Ishikawa (cell line): Measurements from ENCODE around the gene LAGE3.

ENCODE experiments used
- CEBPB ChIP-seq: IDR thresholded peaks from 2 replicates; pipeline ENCODE4 v1.6.1; 2012
- CREB1 ChIP-seq: IDR thresholded peaks from 2 replicates; pipeline ENCODE4 v1.6.1; 2012; ENCODE audit warnings: low read depth
- EGR1 ChIP-seq: IDR thresholded peaks from 2 replicates; pipeline ENCODE4 v1.6.1; 2012
- EP300 ChIP-seq: IDR thresholded peaks from 2 replicates; pipeline ENCODE4 v1.6.1; 2012; ENCODE audit warnings: borderline replicate concordance
- FOXM1 ChIP-seq: IDR thresholded peaks from 2 replicates; pipeline ENCODE4 v1.6.1; 2012; ENCODE audit warnings: low read depth, borderline replicate concordance
- NFIC ChIP-seq: IDR thresholded peaks from 2 replicates; pipeline ENCODE4 v1.6.1; 2012
- RAD21 ChIP-seq: IDR thresholded peaks from 2 replicates; pipeline ENCODE4 v1.6.1; 2012; ENCODE audit warnings: low read depth
- TAF1 ChIP-seq: IDR thresholded peaks from 2 replicates; pipeline ENCODE4 v1.6.1; 2012; ENCODE audit warnings: low read depth, mild to moderate bottlenecking
- TCF12 ChIP-seq: IDR thresholded peaks from 2 replicates; pipeline ENCODE4 v1.6.1; 2012; ENCODE audit warnings: low read depth
- TEAD4 ChIP-seq: IDR thresholded peaks from 2 replicates; pipeline ENCODE4 v1.6.1; 2012
- YY1 ChIP-seq: IDR thresholded peaks from 2 replicates; pipeline ENCODE4 v1.6.1; 2012; ENCODE audit warnings: low read depth
- ZBTB7A ChIP-seq: IDR thresholded peaks from 2 replicates; pipeline ENCODE4 v1.6.1; 2012; ENCODE audit warnings: low read depth
- TF ChIP-seq, protein P1 (sequence below): IDR thresholded peaks from 2 replicates; pipeline ENCODE4 v1.6.1; 2012
- TF ChIP-seq, protein P2 (sequence below): IDR thresholded peaks from 2 replicates; pipeline ENCODE4 v1.6.1; 2012
- TF ChIP-seq, protein P3 (sequence below): IDR thresholded peaks from 2 replicates; pipeline ENCODE4 v1.6.1; 2012; ENCODE audit warnings: low read depth, mild to moderate bottlenecking

Gene LAGE3

GRCh38 chrX:154502989-154503388 is 23.9 kb upstream of the LAGE3 start:
- no peak for TF ChIP-seq TAF1

DNA sequence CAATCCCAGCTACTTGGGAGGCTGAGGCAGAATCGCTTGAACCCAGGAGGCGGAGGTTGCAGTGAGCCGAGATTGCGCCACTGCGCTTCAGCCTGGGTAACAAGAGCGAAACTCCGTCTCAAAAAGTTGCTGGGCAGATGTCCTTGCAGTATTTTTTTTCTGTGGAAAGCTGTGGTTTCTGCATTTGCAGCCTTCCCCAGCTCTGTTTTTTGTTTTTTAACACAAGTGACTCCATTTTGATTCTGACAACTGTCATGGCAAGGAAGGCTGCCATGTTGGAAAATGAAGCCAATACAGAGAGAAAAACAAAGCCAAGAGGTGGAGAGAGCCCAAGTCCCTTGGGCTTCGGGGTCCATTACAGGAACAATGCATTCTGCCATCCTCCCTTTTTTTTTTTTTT is 23.0 kb upstream of the LAGE3 start:
- TF ChIP-seq TAF1 (no peak), ZBTB7A (no peak), TCF12 (no peak), CREB1 (no peak), EP300 (no peak), YY1 (no peak), NFIC (no peak), FOXM1 (no peak), RAD21 (no peak)
- TF ChIP-seq, protein P1, sequence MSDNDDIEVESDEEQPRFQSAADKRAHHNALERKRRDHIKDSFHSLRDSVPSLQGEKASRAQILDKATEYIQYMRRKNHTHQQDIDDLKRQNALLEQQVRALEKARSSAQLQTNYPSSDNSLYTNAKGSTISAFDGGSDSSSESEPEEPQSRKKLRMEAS = no peak

GRCh38 chrX:154495472-154495922 is 16.4 kb upstream of the LAGE3 start:
- TF ChIP-seq EP300 (no peak), TAF1 (no peak), CREB1 (no peak), RAD21 (no peak), ZBTB7A (no peak), CEBPB (no peak), TEAD4 (no peak), EGR1 (no peak), TCF12 (no peak)
- TF ChIP-seq, protein P2, sequence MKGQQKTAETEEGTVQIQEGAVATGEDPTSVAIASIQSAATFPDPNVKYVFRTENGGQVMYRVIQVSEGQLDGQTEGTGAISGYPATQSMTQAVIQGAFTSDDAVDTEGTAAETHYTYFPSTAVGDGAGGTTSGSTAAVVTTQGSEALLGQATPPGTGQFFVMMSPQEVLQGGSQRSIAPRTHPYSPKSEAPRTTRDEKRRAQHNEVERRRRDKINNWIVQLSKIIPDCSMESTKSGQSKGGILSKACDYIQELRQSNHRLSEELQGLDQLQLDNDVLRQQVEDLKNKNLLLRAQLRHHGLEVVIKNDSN = no peak

DNA sequence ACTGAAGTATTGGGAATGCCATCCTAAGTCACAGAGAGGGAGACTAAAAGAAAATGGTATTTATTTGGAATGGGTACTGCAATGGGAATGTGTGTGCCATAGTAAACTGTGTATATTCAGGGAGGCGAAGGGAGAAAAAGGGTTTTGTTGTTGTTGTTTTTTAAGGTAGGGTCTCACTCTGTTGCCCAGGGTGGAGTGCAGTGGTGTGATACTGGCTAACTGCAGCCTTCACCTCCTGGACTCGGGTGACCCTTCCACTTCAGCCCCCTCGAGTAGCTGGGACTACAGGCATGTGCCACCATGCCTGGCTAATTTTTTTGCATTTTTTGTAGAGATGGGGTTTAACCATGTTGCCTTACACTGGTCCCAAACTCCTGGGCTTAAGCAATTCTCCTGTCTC is 15.6 kb upstream of the LAGE3 start:
- TF ChIP-seq EGR1 (no peak), EP300 (no peak), RAD21 (no peak), CEBPB (no peak), FOXM1 (no peak), TAF1 (no peak), ZBTB7A (no peak), YY1 (no peak)
- TF ChIP-seq, protein P1 = no peak
- TF ChIP-seq, protein P2 = no peak

- TF ChIP-seq TEAD4 (no peak), TAF1 (peak; percentile 68; the same call in 1 of the 2 replicates), CREB1 (peak; percentile 64)
These were observed 11.5 kb upstream of the LAGE3 start, which contains the start of gene SLC10A3 for GRCh38 chrX:154490414-154491083. Gene SLC10A3 (minus strand): TSS chrX:154490629. CDS start chrX:154488940, 1,689 bp downstream.

GRCh38 chrX:154490021-154490413 is 10.9 kb upstream of the LAGE3 start:
- TF ChIP-seq EGR1 (no peak), CREB1 (no peak), YY1 (no peak), ZBTB7A (no peak), TAF1 (no peak), EP300 (no peak), TCF12 (no peak), NFIC (no peak), FOXM1 (no peak), CEBPB (no peak), TEAD4 (no peak), RAD21 (no peak)
- TF ChIP-seq, protein P1 = no peak
- TF ChIP-seq, protein P3, sequence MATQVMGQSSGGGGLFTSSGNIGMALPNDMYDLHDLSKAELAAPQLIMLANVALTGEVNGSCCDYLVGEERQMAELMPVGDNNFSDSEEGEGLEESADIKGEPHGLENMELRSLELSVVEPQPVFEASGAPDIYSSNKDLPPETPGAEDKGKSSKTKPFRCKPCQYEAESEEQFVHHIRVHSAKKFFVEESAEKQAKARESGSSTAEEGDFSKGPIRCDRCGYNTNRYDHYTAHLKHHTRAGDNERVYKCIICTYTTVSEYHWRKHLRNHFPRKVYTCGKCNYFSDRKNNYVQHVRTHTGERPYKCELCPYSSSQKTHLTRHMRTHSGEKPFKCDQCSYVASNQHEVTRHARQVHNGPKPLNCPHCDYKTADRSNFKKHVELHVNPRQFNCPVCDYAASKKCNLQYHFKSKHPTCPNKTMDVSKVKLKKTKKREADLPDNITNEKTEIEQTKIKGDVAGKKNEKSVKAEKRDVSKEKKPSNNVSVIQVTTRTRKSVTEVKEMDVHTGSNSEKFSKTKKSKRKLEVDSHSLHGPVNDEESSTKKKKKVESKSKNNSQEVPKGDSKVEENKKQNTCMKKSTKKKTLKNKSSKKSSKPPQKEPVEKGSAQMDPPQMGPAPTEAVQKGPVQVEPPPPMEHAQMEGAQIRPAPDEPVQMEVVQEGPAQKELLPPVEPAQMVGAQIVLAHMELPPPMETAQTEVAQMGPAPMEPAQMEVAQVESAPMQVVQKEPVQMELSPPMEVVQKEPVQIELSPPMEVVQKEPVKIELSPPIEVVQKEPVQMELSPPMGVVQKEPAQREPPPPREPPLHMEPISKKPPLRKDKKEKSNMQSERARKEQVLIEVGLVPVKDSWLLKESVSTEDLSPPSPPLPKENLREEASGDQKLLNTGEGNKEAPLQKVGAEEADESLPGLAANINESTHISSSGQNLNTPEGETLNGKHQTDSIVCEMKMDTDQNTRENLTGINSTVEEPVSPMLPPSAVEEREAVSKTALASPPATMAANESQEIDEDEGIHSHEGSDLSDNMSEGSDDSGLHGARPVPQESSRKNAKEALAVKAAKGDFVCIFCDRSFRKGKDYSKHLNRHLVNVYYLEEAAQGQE = no peak
- TF ChIP-seq, protein P2 = no peak

GRCh38 chrX:154489182-154489581 is 10.1 kb upstream of the LAGE3 start:
- TF ChIP-seq TAF1 (no peak), CEBPB (no peak), RAD21 (no peak), FOXM1 (no peak), TCF12 (no peak), EP300 (no peak), ZBTB7A (no peak), EGR1 (no peak)
- TF ChIP-seq, protein P1 = no peak
- TF ChIP-seq, protein P3 = no peak
